Neural progenitor cell (in vitro differentiated cells): ENCODE measurements around the gene CTSW. TPM values are rescaled to one million over a fixed set of nuclear protein-coding genes. Genes with fewer than 3 reads are reported as not detected.
A peak's percentile ranks its signal among the peaks of the same experiment; 100 is the strongest.

Experiments
- DNase-seq: peaks from one replicate; pipeline ENCODE4 v3.0.0-alpha.2; 2016; ENCODE audit warnings: low spot score
- H2AFZ ChIP-seq: fragments of 200-600 bp; sonication (generic); replicated peaks from 2 replicates; pipeline ENCODE4 v1.6.1; 2016; ENCODE audit warnings: antibody characterized with exemption
- H3F3A ChIP-seq: fragments of 200-600 bp; sonication (generic); 2 replicates; pipeline ENCODE4 v1.6.1; 2016; ENCODE audit warnings: antibody characterized with exemption, low read depth
- H3K27ac ChIP-seq: fragments of 200-600 bp; sonication (generic); 2 replicates; pipeline ENCODE4 v1.5.1; 2016; ENCODE audit warnings: mild to moderate bottlenecking
- H3K27me3 ChIP-seq: fragments of 200-600 bp; sonication (generic); 2 replicates; pipeline ENCODE4 v1.6.1; 2016; ENCODE audit warnings: mild to moderate bottlenecking, moderate library complexity
- H3K36me3 ChIP-seq: fragments of 200-600 bp; sonication (generic); 2 replicates; pipeline ENCODE4 v1.5.1; 2016
- H3K4me1 ChIP-seq: fragments of 200-600 bp; sonication (generic); 2 replicates; pipeline ENCODE4 v1.6.1; 2016; ENCODE audit warnings: mixed run types
- H3K4me2 ChIP-seq: fragments of 200-600 bp; sonication (generic); 2 replicates; pipeline ENCODE4 v1.6.1; 2016
- H3K4me3 ChIP-seq: fragments of 200-600 bp; sonication (generic); 2 replicates; pipeline ENCODE4 v1.5.1; 2016
- H3K79me2 ChIP-seq: fragments of 200-600 bp; sonication (generic); 2 replicates; pipeline ENCODE4 v1.6.1; 2016; ENCODE audit warnings: low read depth
- H3K9ac ChIP-seq: fragments of 200-600 bp; sonication (generic); 2 replicates; pipeline ENCODE4 v1.6.1; 2016
- H3K9me3 ChIP-seq: fragments of 200-600 bp; sonication (generic); 2 replicates; pipeline ENCODE4 v1.5.1; 2016; ENCODE audit warnings: low read depth
- H4K20me1 ChIP-seq: fragments of 200-600 bp; sonication (generic); 2 replicates; pipeline ENCODE4 v1.6.1; 2016; ENCODE audit warnings: low read depth
- H3K27ac Mint-ChIP-seq: 3 replicates; pipeline ENCODE4 v1.8.0; 2021; ENCODE audit warnings: mixed read lengths
- H3K27me3 Mint-ChIP-seq: 2 replicates; pipeline ENCODE4 v1.8.0; 2022; ENCODE audit warnings: low read depth, mild to moderate bottlenecking, inconsistent platforms, moderate library complexity, mixed read lengths; ENCODE audit not compliant: insufficient read depth
- H3K36me3 Mint-ChIP-seq: 3 replicates; pipeline ENCODE4 v1.8.0; 2021; ENCODE audit warnings: mixed read lengths
- H3K4me1 Mint-ChIP-seq: 3 replicates; pipeline ENCODE4 v1.8.0; 2021; ENCODE audit warnings: mixed read lengths
- H3K4me3 Mint-ChIP-seq: 3 replicates; pipeline ENCODE4 v1.8.0; 2021; ENCODE audit warnings: mild to moderate bottlenecking, moderate library complexity, mixed read lengths
- H3K9me3 Mint-ChIP-seq: 3 replicates; pipeline ENCODE4 v1.8.0; 2020; ENCODE audit warnings: mixed read lengths
- CTCF ChIP-seq: fragments of 200-600 bp; sonication (generic); IDR thresholded peaks from 2 replicates; pipeline ENCODE4 v1.5.1; 2017; ENCODE audit warnings: antibody characterized with exemption, mild to moderate bottlenecking
- EZH2 ChIP-seq: fragments of 200-600 bp; sonication (generic); IDR thresholded peaks from 2 replicates; pipeline ENCODE4 v1.6.1; 2017; ENCODE audit warnings: antibody characterized with exemption, mild to moderate bottlenecking, moderate library complexity
- EZH2phosphoT487 ChIP-seq: fragments of 200-600 bp; sonication (generic); IDR thresholded peaks from 2 replicates; pipeline ENCODE4 v1.6.1; 2017; ENCODE audit warnings: antibody characterized with exemption
- total RNA-seq: library from RNA; depleted of rRNA; stranded (reverse); fragments of >200 nt; gene quantifications from 2 replicates; pipeline ENCODE4 v1.2.3, GENCODE V29; 2015; ENCODE audit warnings: low replicate concordance

The CTSW gene
- total RNA-seq, 1 donor from 2014 or later: not detected

DNA sequence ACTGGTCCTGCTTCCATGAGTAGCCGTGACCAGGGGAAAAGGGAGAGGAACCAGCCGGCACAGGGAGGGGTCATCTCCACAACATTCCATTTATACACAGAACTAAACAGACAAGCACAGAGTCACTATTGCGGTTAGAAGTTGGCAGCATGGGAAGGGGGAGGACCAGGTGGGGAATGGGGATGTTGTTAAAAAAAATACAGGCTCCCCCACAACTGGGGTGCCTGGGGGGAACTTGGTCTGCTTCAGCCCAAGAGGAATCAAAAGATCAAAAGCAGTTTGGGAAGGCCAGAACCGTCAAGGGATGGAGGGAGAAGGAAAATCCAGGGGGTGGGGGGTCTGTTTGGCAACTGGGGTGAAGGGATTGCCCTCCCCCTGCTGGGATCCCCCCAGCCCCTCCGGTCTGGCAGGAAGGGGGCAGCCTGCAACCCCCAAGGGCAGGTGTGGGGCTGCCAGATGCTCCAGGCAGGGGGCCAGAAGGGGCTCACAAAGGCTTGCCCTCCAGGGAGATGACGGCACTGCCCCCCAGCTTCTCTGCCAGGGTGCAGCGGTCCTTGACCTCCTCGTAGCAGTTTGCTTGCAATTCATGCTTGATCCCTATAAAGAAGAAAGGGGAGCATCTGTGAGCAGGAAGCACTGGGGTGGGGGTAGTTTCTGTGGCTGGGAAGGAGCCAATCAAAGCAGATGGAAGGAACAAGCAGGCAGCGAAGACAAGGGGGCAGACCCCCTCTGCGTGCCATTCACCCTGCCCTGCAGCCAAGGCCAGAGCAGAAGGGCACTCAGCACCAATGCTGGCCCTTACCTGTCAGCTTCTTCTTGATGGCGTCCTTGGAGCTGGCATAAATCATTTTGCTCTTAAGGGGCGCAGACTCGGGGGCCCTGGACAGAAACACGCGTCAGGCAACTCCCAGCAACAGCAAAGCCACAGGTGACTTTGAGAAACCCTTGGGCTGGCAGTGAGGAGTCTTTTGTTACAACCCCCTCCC, 24.5 kb upstream of the CTSW start:
- Mint-ChIP-seq H3K36me3 (peaks cover 44% of the 10 kb centered on the region), H3K9me3 (peaks cover 10% of the 10 kb centered on the region), H3K27me3 (peaks cover 24% of the 10 kb centered on the region), H3K27ac (no peak overlapping the region), H3K4me3 (peak overlapping the region; percentile 93), H3K4me1 (peaks cover 23% of the 10 kb centered on the region)
- Histone ChIP-seq H3K9ac (no peak overlapping the region), H3K9me3 (no peaks in the 10 kb centered on the region), H3K4me1 (peaks cover 3% of the 10 kb centered on the region), H3F3A (peaks cover 78% of the 10 kb centered on the region), H2AFZ (no peak overlapping the region), H4K20me1 (peaks cover 40% of the 10 kb centered on the region), H3K4me2 (no peak overlapping the region), H3K27ac (no peak overlapping the region), H3K36me3 (peaks cover 7% of the 10 kb centered on the region), H3K79me2 (peaks cover 43% of the 10 kb centered on the region), H3K4me3 (no peak overlapping the region), H3K27me3 (no peaks in the 10 kb centered on the region)
- DNase-seq: no peak
- TF ChIP-seq EZH2phosphoT487 (no peak), EZH2 (no peak), CTCF (no peak)

DNA sequence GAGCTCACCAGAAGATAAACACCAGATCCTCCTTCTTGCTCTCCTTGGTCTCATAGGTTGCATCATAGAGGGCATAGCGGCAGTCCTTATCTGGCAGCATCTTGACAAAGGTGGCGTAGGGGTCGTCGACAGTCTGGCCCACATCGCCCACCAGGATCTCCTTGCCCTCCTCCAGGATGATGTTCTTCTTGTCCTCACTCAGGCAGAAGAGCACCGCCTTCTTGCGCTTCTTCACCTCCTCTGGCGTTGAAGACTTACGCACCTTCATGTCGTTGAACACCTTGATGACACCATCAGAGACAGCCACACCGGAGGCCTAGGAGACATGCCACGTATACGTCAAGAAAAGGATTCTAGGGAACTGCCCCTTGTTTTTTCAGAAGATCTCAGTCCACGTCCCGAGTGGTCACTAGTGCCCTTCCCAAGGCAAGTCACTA, 23.7 kb upstream of the CTSW start:
- peaks cover 25% of the 10 kb centered on the region for H3K4me1 Mint-ChIP-seq
- peaks cover 3% of the 10 kb centered on the region for H3K4me1 ChIP-seq
- H3K27ac ChIP-seq: no peak overlapping the region
- peaks cover 40% of the 10 kb centered on the region for H4K20me1 ChIP-seq
- no peak overlapping the region for H3K9ac ChIP-seq
- H3K9me3 Mint-ChIP-seq: peaks cover 10% of the 10 kb centered on the region
- H3K36me3 Mint-ChIP-seq: peaks cover 45% of the 10 kb centered on the region
- peak overlapping the region; percentile 93 for H3K4me3 Mint-ChIP-seq
- DNase-seq: peak; percentile 8
- peaks cover 45% of the 10 kb centered on the region for H3K79me2 ChIP-seq
- H3K4me2 ChIP-seq: peak overlapping the region; percentile 92
- H3K27me3 ChIP-seq: no peaks in the 10 kb centered on the region
- H3K36me3 ChIP-seq: peaks cover 7% of the 10 kb centered on the region
- H3F3A ChIP-seq: peaks cover 85% of the 10 kb centered on the region
- no peak overlapping the region for H2AFZ ChIP-seq
- H3K4me3 ChIP-seq: peak overlapping the region; percentile 87
- no peak overlapping the region for H3K27ac Mint-ChIP-seq
- no peaks in the 10 kb centered on the region for H3K9me3 ChIP-seq
- TF ChIP-seq EZH2 (no peak), CTCF (no peak), EZH2phosphoT487 (no peak)
- peaks cover 24% of the 10 kb centered on the region for H3K27me3 Mint-ChIP-seq

GRCh38 chr11:65856689-65857499, 22.7 kb upstream of the CTSW start:
- Histone ChIP-seq H3K36me3 (peaks cover 7% of the 10 kb centered on the region), H3F3A (peaks cover 82% of the 10 kb centered on the region), H3K27ac (peak overlapping the region; percentile 92), H3K4me2 (peak overlapping the region; percentile 92), H3K4me3 (peak overlapping the region; percentile 87), H2AFZ (no peak overlapping the region), H4K20me1 (peaks cover 48% of the 10 kb centered on the region), H3K9ac (peak overlapping the region; percentile 74), H3K4me1 (peaks cover 10% of the 10 kb centered on the region), H3K27me3 (no peaks in the 10 kb centered on the region), H3K79me2 (peaks cover 55% of the 10 kb centered on the region), H3K9me3 (no peaks in the 10 kb centered on the region)
- H3K9me3 Mint-ChIP-seq: peaks cover 10% of the 10 kb centered on the region
- H3K36me3 Mint-ChIP-seq: peaks cover 39% of the 10 kb centered on the region
- DNase-seq: peak; percentile 82
- peaks cover 24% of the 10 kb centered on the region for H3K27me3 Mint-ChIP-seq
- peak overlapping the region; percentile 93 for H3K4me3 Mint-ChIP-seq
- H3K4me1 Mint-ChIP-seq: peaks cover 33% of the 10 kb centered on the region
- H3K27ac Mint-ChIP-seq: peak overlapping the region; percentile 88
- no peak for TF ChIP-seq EZH2
- no peak for TF ChIP-seq EZH2phosphoT487
- TF ChIP-seq CTCF: no peak
